ENCODE results near the gene BICDL2.
"Not testable (repeated sequence)": the region's sequence is repeated elsewhere in the genome, so short reads cannot be mapped to it uniquely, and the experiment has no call there.

BICDL2 gene

GRCh38 chr16:3036726-3037315 is at the start of gene BICDL2:
Gene BICDL2, minus strand, starts transcription at chr16:3036944. Its CDS starts 1,448 bp downstream, at chr16:3035496.
- H3K4me3 ChIP-seq (ENCODE audit: low read depth, low read length), result peak within 1 kb of the TSS; percentile 68
- H3K9me3 ChIP-seq (ENCODE audit: control insufficient read depth, insufficient read depth, low read depth, low read length), result no peaks in the 10 kb centered on the region
- peak within 1 kb of the TSS; percentile 36 for H3K9ac ChIP-seq (ENCODE audit: low read length)
- no peaks in the 10 kb centered on the region for H3K36me3 ChIP-seq (ENCODE audit: control insufficient read depth, insufficient read depth, low read length)
- H3K27me3 ChIP-seq (ENCODE audit: control insufficient read depth, insufficient read depth, low read length), result peaks cover 68% of the 10 kb centered on the region
- H3K4me1 ChIP-seq (ENCODE audit: control insufficient read depth, insufficient read depth, low read length), result peaks cover 14% of the 10 kb centered on the region; the same call in 1 of the 2 replicates
- H3K27ac ChIP-seq (ENCODE audit: low read depth, low read length), result no peak within 1 kb of the TSS

- peaks cover 33% of the 10 kb centered on the region for H3K36me3 ChIP-seq (ENCODE audit: control insufficient read depth, insufficient read depth, low read length)
- no peaks in the 10 kb centered on the region; the same call in 1 of the 2 replicates for H3K9me3 ChIP-seq (ENCODE audit: control insufficient read depth, insufficient read depth, low read depth, low read length)
- H3K27me3 ChIP-seq (ENCODE audit: control insufficient read depth, insufficient read depth, low read length), result no peaks in the 10 kb centered on the region
- H3K4me3 ChIP-seq (ENCODE audit: low read depth, low read length), result no peak overlapping the region
- peak overlapping the region; percentile 2; the same call in 1 of the 2 replicates for H3K27ac ChIP-seq (ENCODE audit: low read depth, low read length)
- no peak overlapping the region for H3K9ac ChIP-seq (ENCODE audit: low read length)
- peaks cover 17% of the 10 kb centered on the region for H3K4me1 ChIP-seq (ENCODE audit: control insufficient read depth, insufficient read depth, low read length)
Measured at GRCh38 chr16:3085868-3086595, 49.3 kb upstream of the BICDL2 start.

- H3K9me3 ChIP-seq (ENCODE audit: control insufficient read depth, insufficient read depth, low read depth, low read length), result no peaks in the 10 kb centered on the region; the same call in 1 of the 2 replicates
- H3K27ac ChIP-seq (ENCODE audit: low read depth, low read length), result no peak overlapping the region
- no peak overlapping the region for H3K4me3 ChIP-seq (ENCODE audit: low read depth, low read length)
- H3K9ac ChIP-seq (ENCODE audit: low read length), result no peak overlapping the region
- H3K4me1 ChIP-seq (ENCODE audit: control insufficient read depth, insufficient read depth, low read length), result peaks cover 17% of the 10 kb centered on the region
- no peaks in the 10 kb centered on the region for H3K27me3 ChIP-seq (ENCODE audit: control insufficient read depth, insufficient read depth, low read length)
- peaks cover 24% of the 10 kb centered on the region for H3K36me3 ChIP-seq (ENCODE audit: control insufficient read depth, insufficient read depth, low read length)
Measured at GRCh38 chr16:3084969-3085670, 48.4 kb upstream of the BICDL2 start.

- Histone ChIP-seq H3K36me3 (ENCODE audit: control insufficient read depth, insufficient read depth, low read length) (peaks cover 18% of the 10 kb centered on the region), H3K4me3 (ENCODE audit: low read depth, low read length) (no peak overlapping the region), H3K4me1 (ENCODE audit: control insufficient read depth, insufficient read depth, low read length) (peaks cover 17% of the 10 kb centered on the region), H3K27me3 (ENCODE audit: control insufficient read depth, insufficient read depth, low read length) (no peaks in the 10 kb centered on the region), H3K9me3 (ENCODE audit: control insufficient read depth, insufficient read depth, low read depth, low read length) (no peaks in the 10 kb centered on the region; the same call in 1 of the 2 replicates), H3K27ac (ENCODE audit: low read depth, low read length) (no peak overlapping the region), H3K9ac (ENCODE audit: low read length) (no peak overlapping the region)
Measured at GRCh38 chr16:3084491-3084890, 47.7 kb upstream of the BICDL2 start.

GRCh38 chr16:3083408-3083807 is 46.7 kb upstream of the BICDL2 start:
- not testable (repeated sequence) for H3K27me3 ChIP-seq (ENCODE audit: control insufficient read depth, insufficient read depth, low read length); H3K9me3 ChIP-seq (ENCODE audit: control insufficient read depth, insufficient read depth, low read depth, low read length); H3K36me3 ChIP-seq (ENCODE audit: control insufficient read depth, insufficient read depth, low read length); H3K4me3 ChIP-seq (ENCODE audit: low read depth, low read length); H3K9ac ChIP-seq (ENCODE audit: low read length); H3K27ac ChIP-seq (ENCODE audit: low read depth, low read length)
- peaks cover 20% of the 10 kb centered on the region for H3K4me1 ChIP-seq (ENCODE audit: control insufficient read depth, insufficient read depth, low read length)

- H3K9ac ChIP-seq (ENCODE audit: low read length); H3K27me3 ChIP-seq (ENCODE audit: control insufficient read depth, insufficient read depth, low read length); H3K4me1 ChIP-seq (ENCODE audit: control insufficient read depth, insufficient read depth, low read length); H3K9me3 ChIP-seq (ENCODE audit: control insufficient read depth, insufficient read depth, low read depth, low read length); H3K27ac ChIP-seq (ENCODE audit: low read depth, low read length); H3K36me3 ChIP-seq (ENCODE audit: control insufficient read depth, insufficient read depth, low read length); H3K4me3 ChIP-seq (ENCODE audit: low read depth, low read length): not testable (repeated sequence)
Measured at GRCh38 chr16:3081957-3082356, 45.2 kb upstream of the BICDL2 start.

- Histone ChIP-seq H3K4me3 (ENCODE audit: low read depth, low read length) (no peak overlapping the region), H3K36me3 (ENCODE audit: control insufficient read depth, insufficient read depth, low read length) (no peaks in the 10 kb centered on the region), H3K4me1 (ENCODE audit: control insufficient read depth, insufficient read depth, low read length) (peaks cover 4% of the 10 kb centered on the region; the same call in 1 of the 2 replicates), H3K27me3 (ENCODE audit: control insufficient read depth, insufficient read depth, low read length) (no peaks in the 10 kb centered on the region), H3K9me3 (ENCODE audit: control insufficient read depth, insufficient read depth, low read depth, low read length) (no peaks in the 10 kb centered on the region; the same call in 1 of the 2 replicates), H3K9ac (ENCODE audit: low read length) (no peak overlapping the region), H3K27ac (ENCODE audit: low read depth, low read length) (no peak overlapping the region)
Measured at GRCh38 chr16:3080024-3080423, 43.3 kb upstream of the BICDL2 start.

GRCh38 chr16:3076577-3076976 is 39.8 kb upstream of the BICDL2 start:
- Histone ChIP-seq H3K9me3 (ENCODE audit: control insufficient read depth, insufficient read depth, low read depth, low read length) (no peaks in the 10 kb centered on the region; the same call in 1 of the 2 replicates), H3K9ac (ENCODE audit: low read length) (no peak overlapping the region), H3K27me3 (ENCODE audit: control insufficient read depth, insufficient read depth, low read length) (peaks cover 5% of the 10 kb centered on the region; the same call in 1 of the 2 replicates), H3K36me3 (ENCODE audit: control insufficient read depth, insufficient read depth, low read length) (no peaks in the 10 kb centered on the region), H3K27ac (ENCODE audit: low read depth, low read length) (no peak overlapping the region), H3K4me1 (ENCODE audit: control insufficient read depth, insufficient read depth, low read length) (peaks cover 6% of the 10 kb centered on the region), H3K4me3 (ENCODE audit: low read depth, low read length) (no peak overlapping the region)

GRCh38 chr16:3075946-3076345 is 39.2 kb upstream of the BICDL2 start:
- not testable (repeated sequence) for H3K27ac ChIP-seq (ENCODE audit: low read depth, low read length); H3K36me3 ChIP-seq (ENCODE audit: control insufficient read depth, insufficient read depth, low read length); H3K27me3 ChIP-seq (ENCODE audit: control insufficient read depth, insufficient read depth, low read length); H3K4me1 ChIP-seq (ENCODE audit: control insufficient read depth, insufficient read depth, low read length); H3K9me3 ChIP-seq (ENCODE audit: control insufficient read depth, insufficient read depth, low read depth, low read length); H3K4me3 ChIP-seq (ENCODE audit: low read depth, low read length); H3K9ac ChIP-seq (ENCODE audit: low read length)

- no peak overlapping the region for H3K4me3 ChIP-seq (ENCODE audit: low read depth, low read length)
- peaks cover 11% of the 10 kb centered on the region for H3K4me1 ChIP-seq (ENCODE audit: control insufficient read depth, insufficient read depth, low read length)
- H3K36me3 ChIP-seq (ENCODE audit: control insufficient read depth, insufficient read depth, low read length), result no peaks in the 10 kb centered on the region
- peaks cover 5% of the 10 kb centered on the region; the same call in 1 of the 2 replicates for H3K27me3 ChIP-seq (ENCODE audit: control insufficient read depth, insufficient read depth, low read length)
- H3K9me3 ChIP-seq (ENCODE audit: control insufficient read depth, insufficient read depth, low read depth, low read length), result no peaks in the 10 kb centered on the region
- peak overlapping the region; percentile 42 for H3K9ac ChIP-seq (ENCODE audit: low read length)
- no peak overlapping the region for H3K27ac ChIP-seq (ENCODE audit: low read depth, low read length)
Measured at GRCh38 chr16:3075523-3075915, 38.8 kb upstream of the BICDL2 start.
